ENCODE data around the gene PCDHB5.

DNA sequence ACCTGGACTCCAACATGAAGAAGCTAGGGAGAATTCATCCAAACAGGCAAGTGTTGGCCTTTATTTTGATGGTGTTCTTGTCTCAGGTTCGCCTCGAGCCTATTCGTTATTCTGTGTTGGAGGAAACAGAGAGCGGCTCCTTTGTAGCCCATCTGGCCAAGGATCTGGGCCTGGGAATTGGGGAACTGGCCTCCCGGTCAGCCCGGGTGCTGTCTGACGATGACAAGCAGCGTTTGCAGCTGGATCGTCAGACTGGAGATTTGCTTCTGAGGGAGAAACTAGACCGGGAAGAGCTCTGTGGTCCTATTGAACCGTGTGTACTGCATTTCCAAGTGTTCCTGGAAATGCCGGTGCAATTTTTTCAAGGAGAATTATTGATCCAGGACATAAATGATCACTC lies 13.0 kb upstream of the PCDHB5 start:
- TF ChIP-seq, protein P1, sequence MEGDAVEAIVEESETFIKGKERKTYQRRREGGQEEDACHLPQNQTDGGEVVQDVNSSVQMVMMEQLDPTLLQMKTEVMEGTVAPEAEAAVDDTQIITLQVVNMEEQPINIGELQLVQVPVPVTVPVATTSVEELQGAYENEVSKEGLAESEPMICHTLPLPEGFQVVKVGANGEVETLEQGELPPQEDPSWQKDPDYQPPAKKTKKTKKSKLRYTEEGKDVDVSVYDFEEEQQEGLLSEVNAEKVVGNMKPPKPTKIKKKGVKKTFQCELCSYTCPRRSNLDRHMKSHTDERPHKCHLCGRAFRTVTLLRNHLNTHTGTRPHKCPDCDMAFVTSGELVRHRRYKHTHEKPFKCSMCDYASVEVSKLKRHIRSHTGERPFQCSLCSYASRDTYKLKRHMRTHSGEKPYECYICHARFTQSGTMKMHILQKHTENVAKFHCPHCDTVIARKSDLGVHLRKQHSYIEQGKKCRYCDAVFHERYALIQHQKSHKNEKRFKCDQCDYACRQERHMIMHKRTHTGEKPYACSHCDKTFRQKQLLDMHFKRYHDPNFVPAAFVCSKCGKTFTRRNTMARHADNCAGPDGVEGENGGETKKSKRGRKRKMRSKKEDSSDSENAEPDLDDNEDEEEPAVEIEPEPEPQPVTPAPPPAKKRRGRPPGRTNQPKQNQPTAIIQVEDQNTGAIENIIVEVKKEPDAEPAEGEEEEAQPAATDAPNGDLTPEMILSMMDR (IDR thresholded peaks at IDR 0.05): no peak
- TF ChIP-seq POLR2A (IDR thresholded peaks at IDR 0.05): no peak
